Right lung (tissue), 5 donors: ENCODE data around the gene C1QTNF2. TPM values are rescaled to one million over a fixed set of nuclear protein-coding genes. Genes with fewer than 3 reads are reported as not detected.

Experiments used
- DNase-seq, 2 donors: peaks; one replicate each; pipeline ENCODE4 v3.0.0-alpha.2; 2013
- polyA plus RNA-seq, 5 donors: library from polyadenylated mRNA; unstranded; fragments of 120-200 nt; gene quantifications; one replicate each; pipeline versions ENCODE4 v1.2.1 to v1.2.3, GENCODE V29; 2013; ENCODE audit warnings: inconsistent platforms in 1 of 5, low replicate concordance in 1 of 5; ENCODE audit not compliant: insufficient read length in 5 of 5, insufficient read depth in 1 of 5

C1QTNF2 gene
- polyA plus RNA-seq, 5 donors = 2.9 to 5.1 (median 3.3) TPM

DNA sequence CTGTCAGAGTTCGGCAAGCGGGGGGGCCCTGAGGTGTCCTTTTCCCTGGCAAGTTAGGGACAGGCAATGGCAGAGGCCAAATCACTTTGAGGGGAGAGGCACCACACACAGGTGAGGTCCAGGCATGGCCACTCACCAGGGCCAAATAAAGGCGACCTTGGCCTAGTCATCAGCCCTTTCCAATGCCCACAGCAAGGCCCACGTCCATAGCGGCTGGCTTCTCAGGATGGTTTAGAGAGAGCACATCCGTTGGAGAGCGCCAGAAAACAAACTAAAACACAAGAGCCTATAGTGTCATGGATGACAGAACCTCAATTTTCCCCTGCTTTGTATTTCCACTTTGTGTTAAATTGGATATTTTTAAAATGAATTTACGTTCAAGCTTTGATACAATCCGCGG lies 65.1 kb downstream of the C1QTNF2 start:
- DNase-seq = no peak

DNA sequence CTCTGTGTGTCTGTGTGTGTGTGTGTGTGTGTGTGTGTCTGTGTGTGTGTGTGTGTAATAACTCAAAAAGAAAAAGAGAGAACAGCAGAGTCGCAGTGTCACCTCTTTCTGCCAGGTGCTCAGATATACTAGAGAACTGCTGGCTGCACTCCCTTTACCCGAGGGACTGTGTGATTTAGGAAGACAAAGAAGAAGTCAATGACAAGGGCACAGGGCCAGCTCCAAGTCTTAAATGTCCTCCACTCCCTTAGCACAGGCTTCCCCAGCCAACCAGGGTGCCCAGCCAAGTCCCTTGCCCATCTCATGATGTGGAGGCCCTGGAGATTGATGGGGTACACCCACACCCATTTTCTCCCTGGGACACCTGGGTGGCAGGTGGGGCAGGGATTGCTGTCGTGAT lies 66.7 kb downstream of the C1QTNF2 start:
- no peak for DNase-seq

DNA sequence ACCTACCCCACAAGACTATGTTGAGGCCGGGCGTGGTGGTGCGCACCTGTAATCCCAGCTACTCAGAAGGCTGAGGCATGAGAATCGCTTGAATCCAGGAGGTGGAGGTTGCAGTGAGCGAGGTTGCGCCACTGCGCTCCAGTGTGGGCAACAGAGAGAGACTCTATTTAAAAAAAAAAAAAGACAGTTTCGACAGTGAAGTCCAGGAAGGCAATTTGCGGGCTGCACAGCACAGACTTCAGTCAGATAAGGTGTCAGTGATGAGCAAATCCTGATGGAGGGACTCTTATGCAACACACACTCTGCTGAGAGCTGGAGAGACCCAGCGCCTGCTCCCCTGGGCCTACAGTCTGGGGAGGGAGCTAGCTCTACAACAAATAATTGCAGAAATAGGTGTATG lies 72.2 kb downstream of the C1QTNF2 start:
- no peak for DNase-seq

DNA sequence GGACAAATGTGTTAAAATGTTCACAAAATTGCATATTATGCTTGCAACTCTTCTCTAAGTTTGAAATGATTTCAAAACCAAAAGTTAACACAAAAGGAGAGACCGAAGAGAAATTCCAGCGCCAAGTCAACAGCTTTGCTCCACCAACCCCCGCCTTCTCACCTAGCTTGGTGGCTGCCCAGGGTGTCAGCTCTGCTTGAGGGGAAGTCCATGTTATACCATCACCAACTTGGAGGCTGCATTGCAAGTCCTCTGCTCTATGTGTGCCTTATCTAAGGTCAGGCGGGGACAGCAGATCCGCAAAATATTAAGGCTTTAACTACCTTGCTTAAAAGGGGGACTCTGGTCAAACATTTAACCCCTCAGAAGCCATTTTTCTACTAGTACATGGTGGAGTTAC lies 72.7 kb downstream of the C1QTNF2 start:
- DNase-seq = no peak

Other genes with a start within 250 kb of the C1QTNF2 start
- gene FABP6, start 141.1 kb downstream of the C1QTNF2 start, polyA plus RNA-seq = 1 to 10 TPM in 4 of 5 donors, under 1 TPM in 1; 0.40 to 7.3 (median 4.4) TPM
- 10 to 100 TPM in 2 of 5 donors, 1 to 10 TPM in 3; 7.9 to 12.7 (median 9.6) TPM for gene CCNJL, start 58.1 kb downstream of the C1QTNF2 start, polyA plus RNA-seq
- gene FAM200C, start 29.4 kb upstream of the C1QTNF2 start, polyA plus RNA-seq = 10 to 100 TPM; 11.4 to 18.3 (median 15.2) TPM
- 10 to 100 TPM; 45.0 to 72.6 (median 52.4) TPM for gene SLU7, start 48.5 kb upstream of the C1QTNF2 start, polyA plus RNA-seq
- gene PTTG1, start 51.2 kb upstream of the C1QTNF2 start, polyA plus RNA-seq = 100 to 1,000 TPM in 1 of 5 donors, 10 to 100 TPM in 4; 40.1 to 121 (median 69.5) TPM